HG02870 (cell line): Measurements from ENCODE around the gene MCU.
A peak's percentile ranks its signal among the peaks of the same experiment; 100 is the strongest.
"Not testable (repeated sequence)": the region's sequence is repeated elsewhere in the genome, so short reads cannot be mapped to it uniquely, and the experiment has no call there.

ENCODE experiments used
- ATAC-seq: cut with Tn5 transposase; IDR thresholded peaks from one replicate; pipeline ENCODE4 v1.9.1; 2021; ENCODE audit warnings: mild to moderate bottlenecking, moderate library complexity; ENCODE audit not compliant: unreplicated experiment

MCU gene

GRCh38 chr10:72691863-72692743 is at the start of gene MCU:
TSS of gene MCU (plus strand) at chr10:72692143. CDS start at chr10:72692152, 9 bp downstream.
- peak; percentile 90 for ATAC-seq

GRCh38 chr10:72642318-72642717 is 49.6 kb upstream of the MCU start:
- ATAC-seq: no peak

- no peak for ATAC-seq
Measured at GRCh38 chr10:72645263-72645858, 46.6 kb upstream of the MCU start.

GRCh38 chr10:72646971-72647370 is 45.0 kb upstream of the MCU start:
- not testable (repeated sequence) for ATAC-seq

GRCh38 chr10:72648301-72648700 is 43.6 kb upstream of the MCU start:
- no peak for ATAC-seq

GRCh38 chr10:72649291-72649690 is 42.7 kb upstream of the MCU start:
- ATAC-seq: no peak

GRCh38 chr10:72653383-72654096 is 38.4 kb upstream of the MCU start:
- ATAC-seq: no peak

- no peak for ATAC-seq
Measured at GRCh38 chr10:72654720-72655119, 37.2 kb upstream of the MCU start.

- ATAC-seq: no peak
Measured at GRCh38 chr10:72658696-72659400, 33.1 kb upstream of the MCU start.

- ATAC-seq: no peak
Measured at GRCh38 chr10:72659694-72660093, 32.2 kb upstream of the MCU start.

GRCh38 chr10:72660220-72660619 is 31.7 kb upstream of the MCU start:
- ATAC-seq: no peak

GRCh38 chr10:72661431-72661830 is 30.5 kb upstream of the MCU start:
- no peak for ATAC-seq

- ATAC-seq: no peak
Measured at GRCh38 chr10:72663971-72664370, 28.0 kb upstream of the MCU start.

GRCh38 chr10:72665925-72666324 is 26.0 kb upstream of the MCU start:
- no peak for ATAC-seq

- ATAC-seq: no peak
Measured at GRCh38 chr10:72667207-72667864, 24.6 kb upstream of the MCU start.

- no peak for ATAC-seq
Measured at GRCh38 chr10:72673280-72673679, 18.7 kb upstream of the MCU start.

- not testable (repeated sequence) for ATAC-seq
Measured at GRCh38 chr10:72674174-72674573, 17.8 kb upstream of the MCU start.

GRCh38 chr10:72679838-72680241 is 12.1 kb upstream of the MCU start:
- no peak for ATAC-seq

- ATAC-seq: no peak
Measured at GRCh38 chr10:72682638-72683037, 9.3 kb upstream of the MCU start.

- no peak for ATAC-seq
Measured at GRCh38 chr10:72685264-72685921, 6.5 kb upstream of the MCU start.
